HG02678 (cell line): ENCODE measurements around the gene PLEKHN1.

Experiments used
- ATAC-seq: cut with Tn5 transposase; IDR thresholded peaks from one replicate; pipeline ENCODE4 v1.9.1; 2021; ENCODE audit warnings: mild to moderate bottlenecking, moderate library complexity; ENCODE audit not compliant: unreplicated experiment

PLEKHN1 gene

GRCh38 chr1:966135-966703, at the start of gene PLEKHN1:
PLEKHN1 (plus strand) TSS chr1:966482; CDS start chr1:966532, 50 bp downstream.
- peak; percentile 33 for ATAC-seq

DNA sequence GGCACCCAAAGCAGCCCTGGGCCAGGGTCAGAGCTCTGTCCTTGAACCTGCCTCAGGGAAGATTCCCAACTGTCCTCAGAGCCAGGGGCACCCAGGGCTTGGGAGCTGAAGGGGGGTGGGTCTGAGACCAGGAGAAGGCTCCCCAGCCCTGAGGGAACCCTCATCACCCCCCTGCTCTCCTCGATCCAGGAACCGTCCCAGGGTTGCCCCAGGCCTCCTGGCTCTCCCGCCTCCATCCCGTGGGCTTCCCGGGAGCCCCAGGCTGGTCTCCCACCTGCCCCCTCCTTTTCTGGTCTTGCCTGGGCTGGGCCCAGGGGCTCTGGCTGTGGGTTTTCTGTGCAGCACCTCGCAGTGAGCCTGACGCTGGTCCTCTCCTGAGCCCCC, 49.2 kb upstream of the PLEKHN1 start:
- no peak for ATAC-seq

DNA sequence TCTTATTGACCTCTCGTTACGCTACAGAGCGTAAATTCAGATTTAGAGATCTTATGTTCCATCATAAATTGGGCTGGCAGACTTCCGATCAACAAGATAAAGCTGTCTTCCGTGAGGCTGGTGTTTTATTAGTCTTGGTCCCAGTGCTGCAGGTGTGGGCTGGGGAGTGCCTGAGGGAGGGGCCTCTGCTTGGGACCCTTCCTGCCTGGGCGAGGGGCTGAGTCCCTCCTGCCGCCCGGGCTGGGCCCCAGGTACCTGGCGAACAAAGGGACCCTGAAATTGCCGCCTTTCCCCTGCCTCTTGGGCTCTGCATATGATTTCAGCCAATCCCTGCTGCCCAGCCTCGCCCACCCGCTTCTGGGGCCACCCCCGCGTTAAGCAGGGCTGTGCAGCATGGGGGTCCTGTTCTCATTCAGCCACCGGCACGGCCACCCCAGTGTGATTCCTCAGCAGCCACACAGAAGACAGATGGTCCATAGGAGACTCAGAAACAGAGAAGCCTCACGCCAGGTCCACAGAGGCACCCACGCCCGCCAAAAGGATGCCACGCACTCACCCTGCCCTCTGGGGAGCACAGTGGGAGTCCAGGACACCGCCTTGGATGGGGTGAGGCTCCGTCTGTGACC, 48.7 kb upstream of the PLEKHN1 start:
- ATAC-seq: no peak

DNA sequence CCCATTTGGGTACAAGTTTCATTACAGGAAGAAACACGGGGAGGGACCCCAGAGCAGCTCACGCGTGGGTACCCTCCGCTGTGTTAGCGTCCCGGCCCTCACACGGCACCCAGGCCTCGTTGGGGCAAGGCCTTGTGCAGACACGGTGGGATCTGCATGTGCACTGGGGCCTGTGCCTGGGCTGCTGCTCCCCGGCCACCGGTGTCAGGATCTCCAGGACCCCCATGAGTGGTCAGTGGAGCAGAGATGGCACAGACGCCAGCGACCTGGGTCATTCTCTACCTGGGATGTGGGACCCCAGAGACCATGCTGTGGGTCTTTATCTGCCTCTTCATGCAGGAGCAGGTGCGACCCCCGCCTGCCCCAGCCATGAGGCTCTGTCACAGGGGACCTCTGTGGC, 47.9 kb upstream of the PLEKHN1 start:
- no peak for ATAC-seq

DNA sequence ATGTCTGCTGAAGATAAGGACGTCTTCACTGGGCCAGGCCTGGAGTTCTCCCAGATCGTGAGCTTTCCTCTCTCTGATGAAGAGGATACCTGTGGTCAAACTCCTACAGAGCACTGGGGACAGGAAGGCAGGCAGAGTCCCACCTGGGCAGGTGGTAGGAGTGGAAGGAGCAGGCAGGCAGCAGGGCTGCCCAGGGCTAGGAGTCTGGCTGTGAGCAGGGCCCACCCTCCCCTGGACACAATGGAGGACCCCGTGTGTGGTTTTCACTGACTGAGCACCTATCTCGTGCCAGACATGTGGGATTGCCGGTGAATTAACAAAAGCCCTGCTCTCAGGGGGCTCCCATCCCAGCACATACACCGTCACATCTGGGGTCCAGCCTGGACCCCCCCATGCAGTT, 47.4 kb upstream of the PLEKHN1 start:
- ATAC-seq: no peak

GRCh38 chr1:919271-919872, 46.9 kb upstream of the PLEKHN1 start:
- ATAC-seq: no peak

DNA sequence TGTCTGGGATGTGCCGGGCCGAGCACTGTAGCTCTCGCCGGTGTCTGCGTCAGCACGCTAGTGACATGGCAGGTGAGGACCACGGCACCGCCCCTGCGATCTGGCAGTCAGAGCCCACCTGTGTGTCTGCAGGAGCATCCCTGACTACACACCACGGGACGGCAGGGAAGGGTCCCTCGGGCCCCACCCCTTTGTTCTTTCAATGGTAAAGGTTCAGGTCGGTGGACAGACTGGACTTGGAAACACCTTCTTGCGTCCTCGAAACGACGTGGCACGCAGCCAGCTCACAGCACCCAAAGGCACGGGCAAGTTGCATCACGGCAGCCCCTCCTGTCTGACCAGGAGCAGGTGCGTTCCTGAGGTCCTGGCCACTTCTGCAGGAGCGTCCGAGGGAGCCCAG, 46.3 kb upstream of the PLEKHN1 start:
- no peak for ATAC-seq

GRCh38 chr1:920521-920920, 45.8 kb upstream of the PLEKHN1 start:
- ATAC-seq: no peak

DNA sequence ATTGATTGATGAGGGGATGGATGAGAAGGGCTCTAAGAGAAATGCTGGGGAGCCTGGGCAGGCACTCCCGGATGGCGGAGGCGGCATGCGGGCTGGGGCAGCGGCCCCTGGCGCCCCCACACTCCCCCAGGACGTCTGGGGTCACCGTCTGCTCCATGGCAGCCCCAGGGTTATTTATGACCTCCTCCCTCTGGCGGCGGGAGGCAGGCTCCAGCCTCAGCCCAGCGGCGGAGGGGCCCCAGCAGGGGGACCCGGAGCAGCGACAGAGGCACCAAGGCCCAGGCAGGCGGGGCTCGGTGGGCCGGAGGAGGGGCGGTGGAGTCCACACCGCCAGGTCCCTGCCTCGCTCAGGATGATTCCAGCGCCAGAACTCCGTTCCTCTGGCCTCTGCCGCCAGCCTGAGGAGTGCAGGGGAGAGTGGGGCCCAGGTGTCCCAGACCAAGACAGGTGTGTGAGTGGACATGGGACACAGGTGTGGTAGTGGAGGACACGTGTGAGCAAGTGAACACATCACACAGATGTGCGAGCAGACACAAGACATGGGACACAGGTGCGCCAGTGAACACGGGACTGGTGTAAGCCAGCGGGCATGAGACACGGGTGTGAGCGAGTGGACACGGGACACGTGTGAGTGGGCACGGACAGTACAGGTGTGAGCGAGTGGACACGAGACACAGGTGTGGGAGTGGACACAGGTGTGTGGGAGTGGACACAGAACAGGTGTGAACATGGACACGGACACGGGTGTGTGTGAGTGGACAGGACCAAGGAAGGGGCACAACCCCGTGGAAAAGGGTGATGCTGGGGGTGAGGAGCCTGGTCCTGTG, 45.1 kb upstream of the PLEKHN1 start:
- no peak for ATAC-seq

DNA sequence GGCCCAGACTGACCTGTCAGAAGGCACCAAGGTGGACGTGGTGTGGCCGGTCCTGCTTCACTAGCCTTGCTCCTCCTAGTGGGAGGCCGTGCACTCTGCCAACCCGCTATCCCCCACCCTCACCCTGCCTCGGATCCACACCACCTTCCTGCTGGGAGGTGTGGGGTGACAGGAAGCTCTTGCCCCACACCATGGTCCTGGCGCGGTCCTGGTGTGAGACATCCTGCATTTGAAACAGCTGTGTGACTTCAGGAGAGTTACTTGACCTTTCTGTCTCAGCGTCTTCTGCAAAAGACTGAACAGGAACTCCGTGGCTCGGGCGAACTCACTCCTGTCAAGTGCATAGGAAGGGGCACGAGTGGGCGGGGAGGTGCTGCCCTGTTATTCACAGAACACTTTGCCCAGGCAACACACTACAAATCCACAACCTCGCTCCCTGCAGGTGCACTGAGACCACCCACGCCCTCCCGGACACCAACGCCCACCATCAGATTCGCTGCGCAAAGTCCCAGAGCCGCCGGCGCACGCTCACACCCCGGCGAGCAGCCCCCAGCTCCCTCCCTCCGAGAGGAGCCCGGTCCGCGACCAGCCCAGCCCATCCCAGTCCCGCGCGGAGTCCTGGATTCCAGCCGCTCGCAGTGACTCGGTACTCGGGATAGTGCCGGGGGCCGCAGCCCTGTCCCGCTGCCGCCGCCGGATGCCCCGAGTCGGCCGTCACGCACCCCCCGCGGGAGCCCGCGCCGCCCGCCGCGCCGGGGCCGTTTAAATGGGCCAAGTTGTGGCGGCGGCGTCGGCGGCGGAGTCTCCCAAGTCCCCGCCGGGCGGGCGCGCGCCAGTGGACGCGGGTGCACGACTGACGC, 42.9 kb upstream of the PLEKHN1 start, which contains the start of gene SAMD11:
Gene SAMD11 (plus strand): TSS at position 793 of the 860 bp plus-strand sequence. CDS start 509 bp downstream, outside the sequence.
- ATAC-seq: no peak

- ATAC-seq: no peak
Observed at GRCh38 chr1:923991-924655, 42.2 kb upstream of the PLEKHN1 start.

DNA sequence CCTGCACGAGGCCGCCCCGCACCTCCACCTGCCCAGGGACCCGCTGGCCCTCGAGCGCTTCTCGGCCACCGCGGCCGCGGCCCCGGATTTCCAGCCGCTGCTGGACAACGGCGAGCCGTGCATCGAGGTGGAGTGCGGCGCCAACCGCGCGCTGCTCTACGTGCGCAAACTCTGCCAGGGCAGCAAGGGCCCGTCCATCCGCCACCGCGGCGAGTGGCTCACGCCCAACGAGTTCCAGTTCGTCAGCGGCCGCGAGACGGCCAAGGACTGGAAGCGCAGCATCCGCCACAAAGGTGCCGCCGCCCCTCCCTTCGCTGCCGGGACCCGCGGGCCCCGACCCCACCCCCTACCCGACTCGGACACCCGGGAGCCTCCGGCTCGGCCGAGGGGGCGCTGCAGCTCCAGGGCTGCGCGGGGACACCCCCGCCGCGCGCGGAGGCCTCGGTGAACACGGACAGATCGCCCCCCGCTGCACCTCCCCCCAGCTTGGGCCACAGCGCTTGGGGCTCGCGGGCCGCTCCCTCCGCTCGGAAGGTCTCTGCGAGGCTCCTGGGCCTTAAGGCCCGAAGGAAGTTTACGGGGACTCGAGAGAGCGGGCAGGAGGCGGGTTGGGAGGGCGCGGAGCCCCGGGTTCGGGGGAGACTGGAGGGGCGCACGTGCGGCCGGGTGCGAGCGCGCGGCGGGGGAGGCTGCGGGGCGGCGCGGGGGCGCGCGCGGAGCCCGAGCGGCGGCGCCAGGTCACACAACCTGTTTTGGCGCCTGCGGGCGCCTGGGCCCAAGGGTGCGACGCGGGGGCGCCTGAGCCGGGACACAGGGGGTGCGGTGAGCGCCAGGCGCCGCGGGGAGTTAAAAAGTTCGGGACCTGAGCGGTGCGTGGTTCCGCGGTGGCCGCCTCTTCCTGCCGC, 41.4 kb upstream of the PLEKHN1 start:
- ATAC-seq: no peak

- no peak for ATAC-seq
Observed at GRCh38 chr1:925561-926421, 40.5 kb upstream of the PLEKHN1 start.

- ATAC-seq: no peak
Observed at GRCh38 chr1:927234-927633, 39.0 kb upstream of the PLEKHN1 start.

- no peak for ATAC-seq
Observed at GRCh38 chr1:927748-928147, 38.5 kb upstream of the PLEKHN1 start.

- ATAC-seq: no peak
Observed at GRCh38 chr1:928825-929661, 37.2 kb upstream of the PLEKHN1 start.
